GM13976 (cell line): Measurements from ENCODE around the gene WASF3.

Source experiments
- DNase-seq: peaks from one replicate; pipeline ENCODE4 v3.0.0; 2012; ENCODE audit warnings: low spot score
- CTCF ChIP-seq: IDR thresholded peaks from 2 replicates; pipeline ENCODE4 v1.5.1; 2012; ENCODE audit warnings: borderline replicate concordance, mild to moderate bottlenecking; ENCODE audit not compliant: insufficient read depth; ENCODE audit errors: extremely low read depth, missing control alignments, control extremely low read depth
- in situ Hi-C: fragments of 300-500 bp; cut with MboI; formaldehyde crosslinking; loops from one replicate; pipeline ENCODE4 v1.12.0; 2022; ENCODE audit warnings: low sequenced_read_pairs, mixed read lengths, inconsistent platforms; ENCODE audit not compliant: unreplicated experiment

Gene WASF3

GRCh38 chr13:26664286-26664685, 106.8 kb downstream of the WASF3 start:
- in situ Hi-C loops, result no loop called here
- DNase-seq, result no peak
- TF ChIP-seq CTCF, result no peak

DNA sequence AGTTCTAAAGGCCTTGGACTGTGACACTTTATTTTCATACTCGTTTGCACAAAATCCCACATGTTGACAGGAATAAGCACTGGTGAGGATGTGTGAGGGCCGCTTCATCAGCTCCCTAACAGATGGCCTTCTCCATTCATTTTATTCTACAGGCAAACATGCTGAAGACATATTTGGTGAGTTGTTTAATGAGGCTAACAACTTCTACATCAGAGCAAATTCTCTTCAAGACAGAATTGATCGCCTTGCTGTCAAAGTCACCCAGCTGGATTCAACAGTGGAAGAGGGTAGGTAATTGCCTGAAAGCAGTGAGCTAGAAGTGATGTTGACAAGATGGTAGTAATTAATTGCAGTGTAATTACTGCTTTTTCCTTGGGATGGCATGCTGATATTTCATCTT, 107.4 kb downstream of the WASF3 start:
- no peak for DNase-seq
- no peak for TF ChIP-seq CTCF
- in situ Hi-C loops, result no loop called here

GRCh38 chr13:26668357-26669146, 111.1 kb downstream of the WASF3 start:
- DNase-seq, result no peak
- in situ Hi-C loops, result no loop called here
- no peak for TF ChIP-seq CTCF

DNA sequence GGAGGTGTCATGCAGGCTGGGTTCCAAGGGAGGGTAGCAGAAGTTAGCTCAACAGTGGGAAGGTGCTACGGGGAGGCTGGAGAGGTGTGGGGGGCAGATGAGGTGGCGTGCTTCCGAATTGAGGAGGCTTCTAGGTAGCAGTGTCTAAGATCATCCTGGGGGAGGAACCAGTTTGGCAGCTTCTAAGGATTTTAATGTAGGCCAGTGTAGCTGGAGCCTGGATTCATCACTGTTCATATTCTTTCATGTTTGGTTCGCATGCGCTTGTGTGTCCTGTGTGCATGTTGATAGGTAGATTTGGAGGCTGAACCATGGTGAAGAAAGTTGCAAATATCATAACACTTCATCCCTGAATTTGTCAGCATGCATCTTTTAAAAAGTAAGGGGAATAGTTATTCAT, 116.4 kb downstream of the WASF3 start:
- no peak for DNase-seq
- no peak for TF ChIP-seq CTCF
- in situ Hi-C loops, result no loop called here

DNA sequence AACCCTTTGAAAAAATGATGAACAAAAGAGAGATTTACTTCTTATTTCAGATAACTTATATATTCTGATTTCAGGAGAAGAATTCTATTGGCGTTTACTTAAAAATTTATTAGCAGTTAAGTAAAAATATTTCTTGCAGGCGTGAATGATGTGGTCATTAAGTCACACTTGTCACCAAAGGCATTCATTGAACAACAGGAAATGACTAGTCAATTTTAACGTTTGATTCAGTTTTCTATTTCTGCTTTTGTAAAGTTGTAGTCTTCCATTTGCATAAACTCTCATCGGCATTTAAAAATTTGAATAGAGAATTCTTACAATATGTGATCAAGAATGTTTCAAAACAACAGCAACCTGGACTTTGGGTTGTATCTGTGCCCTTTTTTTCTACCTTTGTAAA, 119.7 kb downstream of the WASF3 start:
- no peak for DNase-seq
- no peak for TF ChIP-seq CTCF
- in situ Hi-C loops, result no loop called here

GRCh38 chr13:26678330-26678729, 120.8 kb downstream of the WASF3 start:
- TF ChIP-seq CTCF, result no peak
- no peak for DNase-seq

More at GRCh38 chr13:26678330-26678729, 120.8 kb downstream of the WASF3 start:
- in situ Hi-C loops, result no loop called here
